IMR-90 (cell line): ENCODE results near the gene SLC24A3. TPM values are rescaled to one million over a fixed set of nuclear protein-coding genes. Genes with fewer than 3 reads are reported as not detected.

Experiments
- ATAC-seq: fragments of 200-7000 bp; cut with Tn5 transposase; 2 replicates; pipeline ENCODE4 v1.9.1; 2020; ENCODE audit warnings: low read depth, mild to moderate bottlenecking, moderate library complexity
- BruUV-seq: library from RNA; stranded (reverse); fragments of 400-500 nt; replicated peaks from 2 replicates; lab custom pipeline; 2021; lab: Mats Ljungman, UMichigan
- CTCF ChIA-PET: fragments of 300-600 bp; formaldehyde crosslinking; extraction: SDS; loops from one replicate; lab custom pipeline; 2021; ENCODE audit warnings: antibody characterized with exemption; lab: Yijun Ruan, JAX
- POLR2A ChIA-PET: fragments of 300-600 bp; sonication (Branson Sonifier 250); formaldehyde crosslinking; loops from one replicate; lab custom pipeline; 2022; ENCODE audit warnings: antibody characterized with exemption; ENCODE audit not compliant: unreplicated experiment; lab: Charles Lee
- DNase-seq: peaks from one replicate; pipeline ENCODE4 v3.0.0; 2013
- H2AFZ ChIP-seq: replicated peaks from 2 replicates; pipeline ENCODE3; 2013; ENCODE audit warnings: low read length, mild to moderate bottlenecking; ENCODE audit not compliant: poor library complexity
- H2AK5ac ChIP-seq: 2 replicates; pipeline ENCODE4 v1.6.1; 2013; ENCODE audit warnings: low read depth, low read length, inconsistent platforms
- H2AK9ac ChIP-seq: replicated peaks from 2 replicates; pipeline ENCODE3; 2013; ENCODE audit warnings: mild to moderate bottlenecking, low read depth, low read length, moderate library complexity; ENCODE audit not compliant: poor library complexity
- H2BK120ac ChIP-seq: 2 replicates; pipeline ENCODE4 v1.6.1; 2013; ENCODE audit warnings: low read depth, low read length, inconsistent platforms
- H2BK15ac ChIP-seq: 3 replicates; pipeline ENCODE4 v1.6.1; 2013; ENCODE audit warnings: low read depth, low read length, inconsistent platforms
- H2BK20ac ChIP-seq: 2 replicates; pipeline ENCODE4 v1.6.1; 2013; ENCODE audit warnings: low read depth, mild to moderate bottlenecking, inconsistent platforms, low read length, moderate library complexity
- H2BK5ac ChIP-seq: 2 replicates; pipeline ENCODE4 v1.6.1; 2013; ENCODE audit warnings: mild to moderate bottlenecking, low read depth, low read length, inconsistent platforms; ENCODE audit not compliant: poor library complexity, severe bottlenecking
- H3K14ac ChIP-seq: replicated peaks from 2 replicates; pipeline ENCODE4 v1.6.1; 2013; ENCODE audit warnings: low read depth, low read length, inconsistent platforms
- H3K18ac ChIP-seq: 2 replicates; pipeline ENCODE4 v1.6.1; 2013; ENCODE audit warnings: low read depth, low read length, control low read depth
- H3K23ac ChIP-seq: 2 replicates; pipeline ENCODE4 v1.6.1; 2013; ENCODE audit warnings: low read depth, low read length, inconsistent platforms
- H3K27ac ChIP-seq: 2 replicates; pipeline ENCODE4 v1.5.1; 2013; ENCODE audit warnings: mild to moderate bottlenecking, control low read depth, low read length; ENCODE audit not compliant: insufficient read depth
- H3K27me3 ChIP-seq: 2 replicates; pipeline ENCODE4 v1.6.1; 2013; ENCODE audit warnings: low read length; ENCODE audit not compliant: control insufficient read depth, insufficient read depth
- H3K36me3 ChIP-seq: 2 replicates; pipeline ENCODE4 v1.6.1; 2013; ENCODE audit warnings: low read length, mixed read lengths; ENCODE audit not compliant: control insufficient read depth, insufficient read depth
- H3K4ac ChIP-seq: 2 replicates; pipeline ENCODE4 v1.6.1; 2013; ENCODE audit warnings: low read depth, low read length, inconsistent platforms
- H3K4me1 ChIP-seq: 2 replicates; pipeline ENCODE4 v1.6.1; 2013; ENCODE audit warnings: low read length, mixed read lengths; ENCODE audit not compliant: control insufficient read depth, insufficient read depth
- H3K4me2 ChIP-seq: 2 replicates; pipeline ENCODE4 v1.6.1; 2013; ENCODE audit warnings: low read depth, mild to moderate bottlenecking, control low read depth, low read length, moderate library complexity
- H3K4me3 ChIP-seq: 2 replicates; pipeline ENCODE4 v1.5.1; 2013; ENCODE audit warnings: low read depth, mild to moderate bottlenecking, control low read depth, low read length, moderate library complexity; ENCODE audit not compliant: insufficient read depth
- H3K56ac ChIP-seq: 2 replicates; pipeline ENCODE4 v1.6.1; 2013; ENCODE audit warnings: low read length, inconsistent platforms; ENCODE audit not compliant: insufficient read depth; ENCODE audit errors: extremely low read depth
- H3K79me1 ChIP-seq, 2 experiments: 2 replicates each; pipeline ENCODE4 v1.6.1; 2013; ENCODE audit warnings: low read length in 2 of 2, inconsistent platforms in 1 of 2, low read depth in 1 of 2
- H3K9ac ChIP-seq: 2 replicates; pipeline ENCODE4 v1.6.1; 2013; ENCODE audit warnings: low read depth, low read length, control low read depth
- H3K9me1 ChIP-seq: 2 replicates; pipeline ENCODE4 v1.6.1; 2013; ENCODE audit warnings: low read length, inconsistent platforms; ENCODE audit not compliant: insufficient read depth
- H3K9me3 ChIP-seq: 2 replicates; pipeline ENCODE4 v1.6.1; 2013; ENCODE audit warnings: low read length; ENCODE audit not compliant: control insufficient read depth, insufficient read depth
- H4K20me1 ChIP-seq: 2 replicates; pipeline ENCODE4 v1.6.1; 2013; ENCODE audit warnings: low read length, inconsistent platforms; ENCODE audit not compliant: insufficient read depth
- H4K5ac ChIP-seq: 2 replicates; pipeline ENCODE4 v1.6.1; 2013; ENCODE audit warnings: mild to moderate bottlenecking, low read depth, low read length, control low read depth
- H4K8ac ChIP-seq, 2 experiments: 2 replicates each; pipeline ENCODE4 v1.6.1; 2013; ENCODE audit warnings: low read depth in 2 of 2, low read length in 2 of 2, control low read depth in 1 of 2, inconsistent platforms in 1 of 2
- H4K91ac ChIP-seq: 2 replicates; pipeline ENCODE4 v1.6.1; 2013; ENCODE audit warnings: low read depth, low read length, inconsistent platforms; ENCODE audit not compliant: insufficient read depth
- BHLHE40 ChIP-seq: fragments of 150-350 bp; IDR thresholded peaks from 2 replicates; pipeline ENCODE4 v1.6.1; 2016; ENCODE audit warnings: mild to moderate bottlenecking, low read depth, low read length
- CEBPB ChIP-seq: IDR thresholded peaks from 2 replicates; pipeline ENCODE4 v1.6.1; 2012; ENCODE audit warnings: low read depth, low read length, improper control_type of control experiment
- CTCF ChIP-seq: conservative IDR thresholded peaks from 2 replicates; pipeline ENCODE4 v1.5.1; 2012; ENCODE audit warnings: mild to moderate bottlenecking, low read depth, low read length, improper control_type of control experiment
- ELK1 ChIP-seq: fragments of 150-350 bp; IDR thresholded peaks from 2 replicates; pipeline ENCODE4 v1.6.1; 2016; ENCODE audit warnings: low read depth, mild to moderate bottlenecking, low read length, moderate library complexity, borderline replicate concordance
- FOS ChIP-seq: fragments of 150-350 bp; IDR thresholded peaks from 2 replicates; pipeline ENCODE4 v1.6.1; 2016; ENCODE audit warnings: low read depth, low read length
- MAZ ChIP-seq: IDR thresholded peaks from 2 replicates; pipeline ENCODE4 v1.6.1; 2012; ENCODE audit warnings: low read depth, mild to moderate bottlenecking, low read length, improper control_type of control experiment, moderate library complexity, borderline replicate concordance
- MXI1 ChIP-seq: IDR thresholded peaks from 2 replicates; pipeline ENCODE4 v1.6.1; 2012; ENCODE audit warnings: low read depth, mild to moderate bottlenecking, low read length, moderate library complexity, borderline replicate concordance
- POLR2A ChIP-seq: IDR thresholded peaks from 2 replicates; pipeline ENCODE4 v1.6.1; 2012; ENCODE audit warnings: mild to moderate bottlenecking, low read depth, low read length
- RAD21 ChIP-seq: IDR thresholded peaks from 2 replicates; pipeline ENCODE4 v1.6.1; 2012; ENCODE audit warnings: low read length, improper control_type of control experiment
- RFX5 ChIP-seq: IDR thresholded peaks from 2 replicates; pipeline ENCODE4 v1.8.0; 2012; ENCODE audit warnings: low read depth, mild to moderate bottlenecking, low read length, moderate library complexity
- SMC3 ChIP-seq: fragments of 150-350 bp; IDR thresholded peaks from 2 replicates; pipeline ENCODE4 v1.6.1; 2016; ENCODE audit warnings: low read depth, mild to moderate bottlenecking, antibody characterized with exemption, low read length, moderate library complexity
- WGBS, 2 experiments: methylation state at CpG; one replicate each; pipeline versions ENCODE4 v1.1.5 to v1.1.7; 2013; ENCODE audit warnings: missing lambda C conversion rate in 2 of 2; ENCODE audit not compliant: insufficient read length in 1 of 2; ENCODE audit errors: extremely low coverage in 2 of 2; 5-methylcytosine and 5-hydroxymethylcytosine counted together
- dilution Hi-C: fragments of 300-500 bp; cut with HindIII; formaldehyde crosslinking; loops from one replicate; pipeline ENCODE4 v1.14.3; 2018; ENCODE audit warnings: low sequenced_read_pairs; ENCODE audit not compliant: unreplicated experiment
- in situ Hi-C: fragments of 300-500 bp; cut with MboI; formaldehyde crosslinking; loops from 3 replicates; pipeline ENCODE4 v1.14.3; 2019; ENCODE audit warnings: low sequenced_read_pairs, inconsistent platforms, mixed read lengths
- intact Hi-C: fragments of 100-400 bp; cut with micrococcal nuclease; formaldehyde crosslinking; loops from 2 replicates; pipeline ENCODE4 v1.10.0; 2022
- polyA plus RNA-seq, 3 experiments: library from polyadenylated mRNA; depleted of rRNA; stranded (reverse); fragments of >200 nt; gene quantifications; 2 replicates each; pipeline ENCODE4 v1.2.3, GENCODE V29; 2012; ENCODE audit warnings: low replicate concordance in 1 of 3
- total RNA-seq: library from RNA; depleted of rRNA; stranded (reverse); fragments of >200 nt; gene quantifications from 2 replicates; pipeline ENCODE4 v1.2.3, GENCODE V29; 2012
- TF ChIP-seq, protein P1 (sequence below): fragments of 150-350 bp; IDR thresholded peaks from 2 replicates; pipeline ENCODE4 v1.6.1; 2017; ENCODE audit warnings: mild to moderate bottlenecking, antibody characterized with exemption, low read length, low read depth

SLC24A3 gene
- total and polyA plus RNA-seq, 2 of the 4 experiments (the other 2 are of a cell fraction) = not detected

- BruUV-seq = no TSS peak
- Histone ChIP-seq H3K9me3 (peaks cover 3% of the 10 kb centered on the region), H2BK15ac (no peak overlapping the region), H2AK9ac (no peak overlapping the region), H4K91ac (no peak overlapping the region), H3K14ac (no peak overlapping the region), H3K4me3 (no peak overlapping the region), H3K79me1 (no peaks in the 10 kb centered on the region), H3K4me1 (no peaks in the 10 kb centered on the region), H3K4me2 (no peak overlapping the region), H3K23ac (no peak overlapping the region), H2AK5ac (no peak overlapping the region), H3K4ac (no peak overlapping the region), H4K20me1 (no peaks in the 10 kb centered on the region), H2AFZ (no peak overlapping the region), H2BK5ac (no peak overlapping the region), H4K5ac (no peak overlapping the region), H4K8ac (no peak overlapping the region), H2BK120ac (no peak overlapping the region), H3K36me3 (no peaks in the 10 kb centered on the region), H2BK20ac (no peak overlapping the region), H3K9ac (no peak overlapping the region), H3K56ac (no peak overlapping the region), H3K27ac (no peak overlapping the region), H3K27me3 (peaks cover 15% of the 10 kb centered on the region), H3K18ac (no peak overlapping the region), H3K9me1 (no peaks in the 10 kb centered on the region)
- ChIA-PET POLR2A (no interaction called here), CTCF (interaction anchor here (1.0 kb wide), 1 partner anchor 45 kb away, joined by 3 read pairs; no protein-coding TSS in a partner anchor)
- intact Hi-C loops (no loop called here), dilution Hi-C loops (no loop called here), in situ Hi-C loops (no loop called here)
- no CpG with 5 or more reads among the region's 3 CpGs for WGBS, 2 experiments
- DNase-seq = no peak
- TF ChIP-seq, protein P1, sequence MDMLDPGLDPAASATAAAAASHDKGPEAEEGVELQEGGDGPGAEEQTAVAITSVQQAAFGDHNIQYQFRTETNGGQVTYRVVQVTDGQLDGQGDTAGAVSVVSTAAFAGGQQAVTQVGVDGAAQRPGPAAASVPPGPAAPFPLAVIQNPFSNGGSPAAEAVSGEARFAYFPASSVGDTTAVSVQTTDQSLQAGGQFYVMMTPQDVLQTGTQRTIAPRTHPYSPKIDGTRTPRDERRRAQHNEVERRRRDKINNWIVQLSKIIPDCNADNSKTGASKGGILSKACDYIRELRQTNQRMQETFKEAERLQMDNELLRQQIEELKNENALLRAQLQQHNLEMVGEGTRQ = no peak
- TF ChIP-seq RFX5 = no peak
- no peak for TF ChIP-seq CEBPB
- TF ChIP-seq POLR2A = no peak
- no peak for TF ChIP-seq BHLHE40
- no peak for TF ChIP-seq ELK1
- TF ChIP-seq MAZ = no peak
- TF ChIP-seq CTCF = no peak
- no peak for TF ChIP-seq RAD21
- no peak for TF ChIP-seq SMC3
- no peak for TF ChIP-seq MXI1
- TF ChIP-seq FOS = no peak
- ATAC-seq = no peak
These were observed 532.7 kb downstream of the SLC24A3 start for GRCh38 chr20:19745106-19745505.
